Fibroblast of lung (primary cell): ENCODE measurements around the gene PHLDA2.

ENCODE experiments used
- EZH2 ChIP-seq: IDR thresholded peaks from 2 replicates; pipeline ENCODE4 v1.5.1; 2012; ENCODE audit warnings: low read length, control low read depth, mild to moderate bottlenecking; ENCODE audit errors: missing control alignments
- TF ChIP-seq, protein P1 (sequence below), 2 donors: IDR thresholded peaks in 1 of 2; conservative IDR thresholded peaks in 1 of 2; 1 replicate in 1 of 2; 2 replicates in 1 of 2; pipeline ENCODE4 v1.5.1; 2011 to 2012; ENCODE audit warnings: low read length in 2 of 2, control low read depth in 1 of 2, inconsistent platforms in 1 of 2, low read depth in 1 of 2, mild to moderate bottlenecking in 1 of 2

DNA sequence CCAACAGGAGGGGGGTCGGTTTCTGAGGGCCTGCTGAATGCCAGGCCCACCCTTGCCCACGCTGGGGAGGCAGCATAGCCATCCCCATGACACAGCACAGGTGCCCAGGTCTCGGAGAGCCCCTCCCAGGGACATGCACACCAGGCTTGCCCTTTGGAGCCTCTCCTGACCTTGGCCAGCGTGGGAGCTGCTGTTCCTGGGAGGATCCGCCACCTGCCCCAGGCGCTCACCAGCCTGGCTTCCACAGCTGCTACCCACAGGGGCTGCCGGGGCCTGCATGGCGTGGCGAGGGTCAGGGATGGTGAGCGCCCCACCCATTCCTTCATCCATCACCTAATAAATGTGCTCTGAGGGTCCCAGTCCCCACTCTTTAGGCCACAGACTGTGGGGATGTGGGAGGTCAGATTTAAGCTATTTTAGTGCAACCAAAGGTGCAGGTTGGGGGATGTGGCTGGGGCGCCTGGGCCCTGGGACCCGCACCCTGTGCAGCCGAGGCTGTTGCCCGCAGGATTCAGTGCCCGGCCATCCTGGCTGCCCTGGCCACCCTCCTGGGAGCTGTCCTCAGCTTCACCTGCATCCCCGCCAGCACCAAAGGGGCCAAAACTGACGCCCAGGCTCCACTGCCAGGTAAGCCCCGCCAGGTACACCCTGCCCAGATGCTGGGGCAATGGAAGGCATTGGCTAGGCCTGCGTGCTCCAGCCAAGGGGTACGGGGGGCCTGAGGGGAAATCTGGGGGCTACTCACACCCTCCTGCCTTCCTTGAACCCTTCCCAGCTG is 12.9 kb downstream of the PHLDA2 start:
- TF ChIP-seq, protein P1, sequence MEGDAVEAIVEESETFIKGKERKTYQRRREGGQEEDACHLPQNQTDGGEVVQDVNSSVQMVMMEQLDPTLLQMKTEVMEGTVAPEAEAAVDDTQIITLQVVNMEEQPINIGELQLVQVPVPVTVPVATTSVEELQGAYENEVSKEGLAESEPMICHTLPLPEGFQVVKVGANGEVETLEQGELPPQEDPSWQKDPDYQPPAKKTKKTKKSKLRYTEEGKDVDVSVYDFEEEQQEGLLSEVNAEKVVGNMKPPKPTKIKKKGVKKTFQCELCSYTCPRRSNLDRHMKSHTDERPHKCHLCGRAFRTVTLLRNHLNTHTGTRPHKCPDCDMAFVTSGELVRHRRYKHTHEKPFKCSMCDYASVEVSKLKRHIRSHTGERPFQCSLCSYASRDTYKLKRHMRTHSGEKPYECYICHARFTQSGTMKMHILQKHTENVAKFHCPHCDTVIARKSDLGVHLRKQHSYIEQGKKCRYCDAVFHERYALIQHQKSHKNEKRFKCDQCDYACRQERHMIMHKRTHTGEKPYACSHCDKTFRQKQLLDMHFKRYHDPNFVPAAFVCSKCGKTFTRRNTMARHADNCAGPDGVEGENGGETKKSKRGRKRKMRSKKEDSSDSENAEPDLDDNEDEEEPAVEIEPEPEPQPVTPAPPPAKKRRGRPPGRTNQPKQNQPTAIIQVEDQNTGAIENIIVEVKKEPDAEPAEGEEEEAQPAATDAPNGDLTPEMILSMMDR (conservative IDR thresholded peaks at IDR 0.05 in 1 of 2, IDR thresholded peaks at IDR 0.05 in 1 of 2; ENCODE audit: low read depth in 1 of 2, low read length in 2 of 2), result no peak
- no peak for TF ChIP-seq EZH2
